ENCODE data around the gene MMD.
A peak's percentile ranks its signal among the peaks of the same experiment; 100 is the strongest.
"Not testable (repeated sequence)": the region's sequence is repeated elsewhere in the genome, so short reads cannot be mapped to it uniquely, and the experiment has no call there.

The MMD gene, protein sequence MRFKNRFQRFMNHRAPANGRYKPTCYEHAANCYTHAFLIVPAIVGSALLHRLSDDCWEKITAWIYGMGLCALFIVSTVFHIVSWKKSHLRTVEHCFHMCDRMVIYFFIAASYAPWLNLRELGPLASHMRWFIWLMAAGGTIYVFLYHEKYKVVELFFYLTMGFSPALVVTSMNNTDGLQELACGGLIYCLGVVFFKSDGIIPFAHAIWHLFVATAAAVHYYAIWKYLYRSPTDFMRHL

DNA sequence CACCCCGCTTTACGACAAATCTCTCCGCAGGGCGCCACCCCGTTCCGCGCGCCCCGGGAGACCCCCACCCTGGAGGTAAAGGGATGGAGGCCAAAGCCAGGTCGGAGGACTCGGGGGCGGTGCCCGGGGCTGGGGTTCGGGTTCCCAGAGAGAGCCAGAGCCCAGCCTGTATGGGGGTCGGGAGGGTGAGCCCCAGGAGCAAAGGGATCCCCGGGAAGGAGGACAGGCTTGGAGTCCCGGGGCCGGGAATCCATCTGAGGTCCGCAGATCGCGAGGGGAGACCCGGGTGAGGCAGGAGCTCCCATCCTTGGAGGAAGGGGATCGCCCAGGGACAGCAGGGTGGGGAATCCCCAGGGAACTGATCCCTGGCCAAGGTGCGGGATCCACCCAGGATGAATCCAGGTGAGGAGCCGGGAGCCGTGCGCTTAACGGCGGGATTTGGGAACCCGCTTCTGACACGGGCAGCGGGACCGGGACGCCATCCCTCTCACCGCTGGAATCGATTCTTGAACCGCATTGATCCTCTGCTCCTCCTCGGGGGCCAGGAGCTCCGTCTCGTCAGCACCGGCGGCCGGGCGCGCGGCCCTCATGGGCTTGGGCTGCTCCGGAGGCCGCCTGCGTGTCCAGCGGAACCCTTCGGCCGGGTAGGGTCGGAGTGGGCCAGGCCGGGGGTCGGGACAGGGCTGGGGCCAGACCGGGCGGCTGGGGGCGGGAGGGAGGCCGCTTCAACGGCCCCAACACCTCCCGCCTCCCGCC lies at the start of gene MMD:
Gene MMD, minus strand, starts transcription at position 657 of the 756 bp plus-strand sequence. Its CDS starts 140 bp downstream, at position 517.
- DNase-seq (ENCODE audit: low spot score): no peak
- in situ Hi-C loops (cut with MboI; ENCODE audit: low pct_unique_long_range_greater_than_20kb, low sequenced_read_pairs, unreplicated experiment): no loop called here
- TF ChIP-seq, protein P1, sequence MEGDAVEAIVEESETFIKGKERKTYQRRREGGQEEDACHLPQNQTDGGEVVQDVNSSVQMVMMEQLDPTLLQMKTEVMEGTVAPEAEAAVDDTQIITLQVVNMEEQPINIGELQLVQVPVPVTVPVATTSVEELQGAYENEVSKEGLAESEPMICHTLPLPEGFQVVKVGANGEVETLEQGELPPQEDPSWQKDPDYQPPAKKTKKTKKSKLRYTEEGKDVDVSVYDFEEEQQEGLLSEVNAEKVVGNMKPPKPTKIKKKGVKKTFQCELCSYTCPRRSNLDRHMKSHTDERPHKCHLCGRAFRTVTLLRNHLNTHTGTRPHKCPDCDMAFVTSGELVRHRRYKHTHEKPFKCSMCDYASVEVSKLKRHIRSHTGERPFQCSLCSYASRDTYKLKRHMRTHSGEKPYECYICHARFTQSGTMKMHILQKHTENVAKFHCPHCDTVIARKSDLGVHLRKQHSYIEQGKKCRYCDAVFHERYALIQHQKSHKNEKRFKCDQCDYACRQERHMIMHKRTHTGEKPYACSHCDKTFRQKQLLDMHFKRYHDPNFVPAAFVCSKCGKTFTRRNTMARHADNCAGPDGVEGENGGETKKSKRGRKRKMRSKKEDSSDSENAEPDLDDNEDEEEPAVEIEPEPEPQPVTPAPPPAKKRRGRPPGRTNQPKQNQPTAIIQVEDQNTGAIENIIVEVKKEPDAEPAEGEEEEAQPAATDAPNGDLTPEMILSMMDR (IDR thresholded peaks at IDR 0.05; ENCODE audit: extremely low read depth, insufficient read depth, missing control alignments): no peak

DNA sequence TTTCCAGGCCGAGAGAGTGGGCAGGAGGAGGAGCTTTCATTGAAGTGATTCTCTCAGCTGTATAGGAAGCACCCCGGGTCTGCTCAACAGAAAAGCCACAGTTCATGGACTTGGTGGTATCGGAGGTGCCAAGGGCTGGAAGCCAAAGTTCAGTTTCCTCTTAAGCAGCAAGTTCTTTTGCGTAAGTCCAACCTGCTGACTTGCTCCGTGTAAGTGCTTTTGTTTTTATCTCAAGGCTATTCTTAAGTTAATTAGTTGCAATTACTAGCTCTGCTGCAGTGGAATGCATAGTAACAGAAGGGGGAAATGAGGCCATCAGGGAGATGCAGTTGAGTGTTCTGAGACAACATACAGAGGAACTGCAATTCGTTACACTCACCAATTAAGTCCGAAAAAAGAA lies 45.0 kb upstream of the MMD start:
- DNase-seq (ENCODE audit: low spot score): no peak
- in situ Hi-C loops (cut with MboI; ENCODE audit: low pct_unique_long_range_greater_than_20kb, low sequenced_read_pairs, unreplicated experiment): no loop called here
- TF ChIP-seq, protein P1 (IDR thresholded peaks at IDR 0.05; ENCODE audit: extremely low read depth, insufficient read depth, missing control alignments): no peak

DNA sequence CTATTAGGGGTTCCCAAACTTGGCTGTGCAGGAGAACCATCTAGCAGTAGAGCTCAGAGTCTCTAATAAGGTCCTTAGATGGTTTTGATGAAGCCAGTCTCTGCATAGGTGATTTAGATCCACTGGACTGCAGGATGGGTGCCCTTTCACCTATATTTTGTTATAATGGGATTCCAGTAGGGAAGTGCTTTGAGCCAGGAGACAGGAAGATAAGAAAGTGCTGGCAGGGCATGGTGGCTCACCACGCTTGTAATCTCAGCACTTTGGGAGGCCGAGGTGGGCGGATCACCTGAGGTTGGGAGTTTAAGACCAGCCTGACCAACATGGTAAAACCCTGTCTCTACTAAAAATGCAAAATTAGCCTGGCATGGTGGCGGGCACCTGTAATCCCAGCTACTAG lies 44.1 kb upstream of the MMD start:
- in situ Hi-C loops (cut with MboI; ENCODE audit: low pct_unique_long_range_greater_than_20kb, low sequenced_read_pairs, unreplicated experiment); DNase-seq (ENCODE audit: low spot score): not testable (repeated sequence)

DNA sequence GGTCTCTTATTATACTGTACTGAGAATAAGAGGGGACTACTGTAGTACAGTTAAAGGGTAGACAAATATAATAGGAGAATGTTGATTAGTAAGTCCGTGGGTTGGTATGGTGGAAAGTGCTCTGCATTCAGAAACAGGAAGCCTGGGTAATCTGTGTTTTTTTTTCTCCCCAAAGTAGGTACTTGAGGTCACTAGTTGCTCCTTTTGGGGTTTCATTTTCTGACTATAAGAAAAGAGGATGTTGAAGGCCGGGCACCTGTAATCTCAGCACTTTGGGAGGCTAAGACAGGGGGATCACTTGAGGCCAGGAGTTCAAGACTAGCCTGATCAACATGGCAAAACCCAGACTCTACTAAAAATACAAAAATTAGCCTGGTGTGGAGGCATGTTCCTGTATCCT lies 42.0 kb upstream of the MMD start:
- TF ChIP-seq, protein P1 (IDR thresholded peaks at IDR 0.05; ENCODE audit: extremely low read depth, insufficient read depth, missing control alignments): no peak
- in situ Hi-C loops (cut with MboI; ENCODE audit: low pct_unique_long_range_greater_than_20kb, low sequenced_read_pairs, unreplicated experiment): no loop called here
- DNase-seq (ENCODE audit: low spot score): peak; percentile 50

DNA sequence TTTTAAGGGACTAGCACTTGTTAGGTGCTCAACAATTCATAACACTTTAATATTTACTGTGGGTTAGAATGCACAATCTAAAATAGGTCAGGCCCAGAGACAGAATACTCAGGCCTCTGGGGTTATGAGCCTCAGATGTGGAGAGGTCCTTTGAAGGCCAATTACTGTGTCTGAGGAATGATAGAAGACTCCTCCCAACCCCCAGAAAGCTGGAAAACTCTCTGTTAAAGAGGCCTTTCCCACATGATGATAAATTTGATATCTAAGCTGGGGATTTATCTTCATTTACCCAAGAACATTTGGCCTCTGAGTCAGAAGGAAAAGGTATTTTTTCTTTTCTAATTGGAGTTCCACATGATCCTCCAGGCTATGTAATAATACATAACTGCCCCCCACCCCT lies 41.1 kb upstream of the MMD start:
- no peak for DNase-seq (ENCODE audit: low spot score)
- TF ChIP-seq, protein P1 (IDR thresholded peaks at IDR 0.05; ENCODE audit: extremely low read depth, insufficient read depth, missing control alignments): no peak
- in situ Hi-C loops (cut with MboI; ENCODE audit: low pct_unique_long_range_greater_than_20kb, low sequenced_read_pairs, unreplicated experiment): no loop called here

DNA sequence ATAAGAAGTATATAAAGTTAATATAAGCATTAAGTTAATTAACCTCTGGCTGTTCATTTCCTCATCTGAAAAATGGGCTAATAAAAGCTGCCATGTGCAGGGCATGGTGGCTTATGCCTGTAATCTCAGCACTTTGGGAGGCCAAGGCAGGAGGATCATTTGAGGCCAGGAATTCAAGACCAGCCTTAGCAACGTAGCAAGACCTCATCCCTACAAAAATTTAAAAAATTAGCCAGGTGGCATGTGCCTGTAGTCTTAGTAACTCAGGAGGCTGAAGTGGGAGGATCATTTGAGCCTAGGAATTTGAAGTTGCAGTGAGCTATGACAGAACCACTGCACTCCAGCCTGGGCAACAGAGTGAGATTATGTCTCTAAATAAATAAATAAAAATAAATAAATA lies 40.6 kb upstream of the MMD start:
- in situ Hi-C loops (cut with MboI; ENCODE audit: low pct_unique_long_range_greater_than_20kb, low sequenced_read_pairs, unreplicated experiment): no loop called here
- TF ChIP-seq, protein P1 (IDR thresholded peaks at IDR 0.05; ENCODE audit: extremely low read depth, insufficient read depth, missing control alignments): no peak
- DNase-seq (ENCODE audit: low spot score): no peak

DNA sequence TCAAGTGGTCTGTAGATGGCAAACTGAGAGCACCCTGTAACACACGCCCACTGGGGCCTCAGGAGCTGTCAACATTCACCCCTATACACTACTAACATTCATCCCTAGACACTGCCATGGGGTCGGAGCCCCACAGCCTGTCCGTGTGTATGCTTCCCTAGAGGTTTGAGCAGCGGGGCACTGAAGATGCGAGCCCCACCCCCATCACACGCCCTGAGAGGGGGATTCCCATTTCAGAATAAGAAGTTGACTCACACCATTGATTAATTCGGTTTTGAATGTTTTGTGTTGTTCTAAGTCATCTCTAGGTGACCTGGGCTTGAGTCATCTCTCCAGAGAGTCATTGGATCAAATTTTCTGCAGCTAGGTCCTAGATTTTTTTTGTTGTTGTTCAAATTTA lies 37.3 kb upstream of the MMD start:
- in situ Hi-C loops (cut with MboI; ENCODE audit: low pct_unique_long_range_greater_than_20kb, low sequenced_read_pairs, unreplicated experiment): no loop called here
- peak; percentile 48 for DNase-seq (ENCODE audit: low spot score)
- TF ChIP-seq, protein P1 (IDR thresholded peaks at IDR 0.05; ENCODE audit: extremely low read depth, insufficient read depth, missing control alignments): no peak
